GM18517 (cell line): ENCODE results near the gene SLC6A18.

Source experiments
- ATAC-seq: cut with Tn5 transposase; IDR thresholded peaks from one replicate; pipeline ENCODE4 v1.9.1; 2021; ENCODE audit warnings: mild to moderate bottlenecking, moderate library complexity; ENCODE audit not compliant: unreplicated experiment

SLC6A18 gene

DNA sequence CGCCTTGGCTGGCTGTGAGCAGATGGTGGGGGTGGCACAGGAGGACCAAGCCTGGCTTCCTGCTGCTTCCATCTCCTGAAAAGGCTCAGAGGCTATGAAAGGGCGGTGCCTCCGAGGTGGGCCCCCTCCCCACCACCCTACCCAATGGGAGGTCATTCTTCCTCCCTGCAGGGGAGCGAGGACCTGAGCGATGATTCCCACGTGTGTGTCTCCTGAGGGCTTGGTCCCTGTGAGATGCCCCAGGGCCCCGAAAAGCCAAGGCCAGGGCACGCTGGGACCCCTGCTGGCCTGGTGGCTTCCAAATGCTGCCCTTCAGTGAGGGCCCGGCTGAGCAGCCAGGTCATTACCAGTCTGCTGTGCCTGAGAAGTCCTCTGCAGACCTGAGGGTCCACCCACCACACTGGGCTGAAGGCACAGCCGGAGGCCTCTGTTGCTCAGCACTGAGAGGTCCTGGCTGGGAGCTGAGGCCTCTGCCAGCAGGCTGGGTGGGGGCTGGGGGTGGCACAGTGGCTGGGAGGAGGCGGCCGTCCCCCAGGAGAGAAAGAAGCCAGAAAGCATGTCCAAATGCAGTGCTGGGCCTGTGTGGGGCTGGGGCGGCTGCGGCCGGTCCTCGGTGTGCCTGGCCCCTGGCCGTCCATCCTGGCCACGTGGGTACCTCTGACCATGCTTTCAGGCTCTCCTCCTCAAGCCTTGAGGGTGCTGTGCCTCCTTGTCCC, 37.8 kb upstream of the SLC6A18 start:
- no peak for ATAC-seq

DNA sequence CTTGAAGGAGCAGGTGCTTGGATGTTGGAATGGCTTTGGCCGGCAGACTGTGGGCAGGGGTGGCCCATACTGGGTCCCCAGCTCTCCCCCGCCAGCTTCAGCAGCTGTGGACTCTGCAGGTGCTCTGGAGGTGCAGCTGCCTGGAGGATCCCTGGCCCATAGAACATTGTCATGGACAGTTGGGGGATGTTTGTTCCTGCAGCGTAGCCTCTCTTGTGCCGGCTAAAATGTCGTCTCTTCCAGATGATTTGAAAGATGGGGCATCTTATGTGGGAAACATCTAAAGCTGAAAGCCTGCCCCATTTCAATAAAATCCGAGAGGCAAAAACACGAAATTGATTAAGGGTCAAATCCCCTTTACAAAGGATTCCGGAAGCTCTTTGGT, 37.2 kb upstream of the SLC6A18 start:
- no peak for ATAC-seq

DNA sequence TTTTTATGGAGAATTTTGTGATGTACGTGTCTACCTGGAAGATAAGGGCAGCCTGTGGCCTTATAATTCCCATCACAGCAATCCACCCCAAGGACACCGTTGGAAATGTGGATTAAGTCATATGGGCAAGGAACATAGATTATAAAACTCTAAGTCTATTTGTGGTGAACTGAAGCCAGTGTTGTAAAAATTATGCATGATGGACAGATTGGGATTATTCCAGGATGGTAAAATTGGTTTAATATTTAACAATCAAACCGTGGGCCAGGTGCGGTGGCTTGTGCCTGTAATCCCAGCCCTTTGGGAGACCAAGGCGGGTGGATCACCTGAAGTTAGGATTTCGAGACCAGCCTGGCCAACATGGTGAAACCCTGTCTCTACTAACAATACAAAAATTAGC, 36.7 kb upstream of the SLC6A18 start:
- no peak for ATAC-seq

DNA sequence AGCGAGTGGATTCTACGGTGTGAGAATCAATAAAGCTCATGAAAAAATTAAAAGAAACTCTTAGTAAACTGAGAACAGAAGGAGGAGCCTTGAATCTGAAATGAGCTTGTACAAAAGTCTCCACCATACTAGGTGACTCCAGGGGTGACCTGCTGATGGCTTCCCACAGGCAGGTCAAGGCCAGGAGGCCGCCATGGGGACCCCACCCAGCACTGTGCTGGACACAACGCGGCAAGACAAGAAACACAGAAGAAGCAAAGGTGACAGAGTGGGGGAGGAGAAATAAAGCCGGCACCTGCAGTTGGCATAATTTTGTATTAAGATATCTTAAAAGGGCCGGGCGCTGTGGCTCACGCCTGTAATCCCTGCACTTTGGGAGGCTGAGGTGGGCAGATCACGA, 35.9 kb upstream of the SLC6A18 start:
- no peak for ATAC-seq

DNA sequence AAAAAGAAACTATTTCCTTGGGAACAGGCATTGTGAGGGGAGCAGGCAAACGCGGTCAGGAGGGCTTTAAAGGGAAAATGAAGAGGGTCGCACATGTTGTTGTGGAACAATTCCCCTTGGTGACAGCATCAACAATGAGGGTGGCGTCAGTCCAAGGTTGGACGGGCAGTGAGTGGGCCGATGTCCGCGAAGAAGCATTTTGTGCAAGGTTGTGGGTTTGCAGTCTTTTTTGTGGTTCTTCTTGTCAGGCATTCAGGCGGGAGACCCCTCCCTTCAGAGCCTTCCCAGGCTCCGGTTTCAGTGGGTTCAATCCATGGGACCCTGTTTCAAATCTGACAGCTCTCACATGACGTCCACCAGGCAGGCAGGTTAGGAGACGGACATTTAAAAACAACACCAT, 34.9 kb upstream of the SLC6A18 start:
- ATAC-seq, result no peak

DNA sequence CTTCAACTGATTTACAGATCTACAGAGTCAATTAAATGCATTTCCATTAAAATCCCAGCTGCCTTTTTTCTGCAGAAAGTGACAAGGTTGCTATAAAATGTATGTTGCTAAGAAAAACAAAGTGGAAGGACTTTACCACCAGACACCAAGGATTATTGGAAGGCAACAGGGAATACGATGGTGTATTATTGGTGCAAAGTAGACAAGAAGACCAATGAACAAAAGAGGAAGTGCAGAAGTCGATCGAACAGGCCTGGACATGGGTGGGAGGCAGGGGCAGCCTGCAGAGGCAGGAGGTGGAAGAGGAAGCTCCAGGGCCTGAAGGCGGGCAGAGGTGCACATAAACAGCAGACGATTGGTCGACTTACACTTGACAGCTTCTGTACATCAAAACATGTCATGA, 34.3 kb upstream of the SLC6A18 start:
- no peak for ATAC-seq

DNA sequence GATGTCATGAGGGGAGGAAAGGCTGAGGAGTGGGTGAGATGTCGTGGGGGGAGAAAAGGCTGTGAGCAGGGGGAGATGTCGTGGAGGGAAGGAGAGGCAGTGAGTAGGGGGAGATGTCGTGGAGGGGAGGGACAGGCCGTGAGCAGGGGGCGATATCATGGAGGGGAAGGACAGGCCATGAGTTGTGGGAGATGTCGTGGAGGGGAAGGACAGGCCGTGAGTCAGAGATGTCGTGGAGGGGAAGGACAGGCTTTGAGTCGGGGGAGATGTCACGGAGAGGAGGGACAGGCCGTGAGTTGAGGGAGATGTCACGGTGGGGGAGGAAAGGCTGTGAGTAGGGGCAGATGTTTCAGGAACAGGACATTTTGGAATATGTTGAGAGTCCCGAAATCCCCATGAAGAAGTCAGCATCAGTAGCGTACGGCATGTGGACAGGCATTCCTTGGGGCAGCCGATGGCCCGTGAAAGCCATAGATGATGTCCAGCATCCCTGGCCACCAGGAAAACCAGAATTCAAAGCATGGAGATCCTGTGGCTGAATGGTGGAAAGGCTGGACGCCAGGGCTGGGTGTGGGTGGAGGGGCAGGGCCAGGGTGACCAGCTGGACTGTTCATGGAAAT, 32.1 kb upstream of the SLC6A18 start:
- no peak for ATAC-seq

DNA sequence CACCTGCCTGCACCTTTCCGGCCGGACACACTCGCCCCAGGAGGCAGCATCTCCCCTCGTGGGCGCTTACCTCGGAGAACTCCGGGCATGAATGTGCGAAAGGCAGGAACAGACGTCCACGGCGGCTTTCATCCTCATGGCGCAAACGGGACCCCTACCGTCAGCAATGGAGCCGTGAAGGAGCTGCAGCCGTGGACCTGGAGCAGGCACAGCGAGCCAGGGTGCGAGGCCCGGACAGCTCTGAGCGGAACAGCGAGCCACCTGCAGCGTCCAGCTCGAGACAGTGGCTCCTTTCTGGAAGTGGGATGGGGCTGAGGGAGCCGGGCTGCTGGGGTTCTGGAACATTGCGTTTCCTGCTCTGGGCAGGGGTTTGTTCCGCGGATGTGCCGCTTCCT, 31.6 kb upstream of the SLC6A18 start:
- ATAC-seq, result no peak

DNA sequence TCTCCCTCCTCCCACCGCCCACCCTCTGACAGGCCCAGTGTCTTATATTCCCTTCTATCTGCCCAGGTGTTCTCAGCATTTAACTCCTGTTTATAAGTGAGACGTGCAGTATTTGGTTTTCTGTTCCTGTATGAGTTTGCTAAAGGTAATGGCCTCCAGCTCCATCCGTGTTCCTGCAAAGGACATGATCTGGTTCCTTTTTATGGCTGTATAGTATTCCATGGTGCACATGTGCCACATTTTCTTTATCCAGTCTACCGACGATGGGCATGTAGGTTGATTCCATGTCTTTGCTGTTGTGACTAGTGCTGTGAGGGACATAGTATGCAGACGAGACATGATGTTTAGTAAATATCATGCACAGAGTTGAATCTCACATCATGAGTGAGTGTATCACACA, 30.8 kb upstream of the SLC6A18 start:
- ATAC-seq, result no peak

DNA sequence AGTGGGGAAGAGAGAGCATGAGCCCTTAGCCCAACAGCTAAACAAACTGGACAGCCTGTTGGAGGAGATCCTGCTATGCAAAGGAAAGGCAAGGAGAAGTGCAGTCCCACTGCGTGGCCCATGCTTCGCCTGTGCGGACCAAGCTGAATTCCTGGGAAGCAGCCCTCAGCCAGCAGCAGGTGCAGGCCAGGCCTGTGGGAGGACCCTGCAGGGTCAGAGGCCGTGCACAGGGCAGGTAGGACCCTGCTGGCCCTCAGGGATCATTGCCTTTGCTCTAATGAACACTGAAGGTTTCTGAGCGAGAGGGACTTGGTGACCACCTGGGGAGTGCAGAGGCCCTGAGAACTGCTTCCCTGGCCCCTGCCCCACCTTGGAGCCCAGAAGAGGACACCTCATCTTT, 29.7 kb upstream of the SLC6A18 start:
- no peak for ATAC-seq

DNA sequence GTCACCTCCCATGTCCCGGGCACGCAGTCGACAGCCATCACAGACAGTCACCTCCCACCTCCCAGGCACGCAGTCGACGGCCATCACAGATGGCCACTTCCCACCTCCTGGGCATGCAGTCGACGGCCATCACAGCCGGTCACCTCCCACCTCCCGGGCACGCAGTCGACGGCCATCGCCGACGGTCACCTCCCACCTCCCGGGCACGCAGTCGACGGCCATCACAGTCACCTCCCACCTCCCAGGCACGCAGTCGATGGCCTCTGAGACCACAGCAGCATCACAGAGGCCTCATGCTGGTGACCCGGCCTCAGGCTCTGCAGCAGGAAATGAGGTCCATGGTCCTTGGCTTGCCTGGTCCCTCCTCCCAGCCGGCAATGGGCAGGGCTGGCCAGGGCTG, 29.3 kb upstream of the SLC6A18 start:
- no peak for ATAC-seq

DNA sequence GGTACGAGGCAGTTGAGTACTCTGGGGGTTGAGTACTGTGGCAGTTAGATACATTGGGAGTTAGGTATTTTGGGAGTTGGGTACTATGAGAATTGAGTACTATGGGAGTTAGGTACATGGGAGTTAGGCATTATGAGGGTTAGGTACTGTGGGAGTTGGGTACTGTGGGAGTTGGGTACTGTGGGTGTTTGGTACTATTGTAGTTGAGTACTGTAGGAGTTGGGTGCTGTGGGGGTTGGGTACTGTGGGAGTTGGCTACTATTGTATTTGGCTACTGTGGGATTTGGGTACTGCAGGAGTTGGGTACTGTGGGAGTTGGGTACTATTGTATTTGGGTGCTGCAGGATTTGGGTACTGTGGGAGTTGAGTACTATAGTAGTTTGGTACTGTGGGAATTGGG, 28.6 kb upstream of the SLC6A18 start:
- ATAC-seq, result no peak

DNA sequence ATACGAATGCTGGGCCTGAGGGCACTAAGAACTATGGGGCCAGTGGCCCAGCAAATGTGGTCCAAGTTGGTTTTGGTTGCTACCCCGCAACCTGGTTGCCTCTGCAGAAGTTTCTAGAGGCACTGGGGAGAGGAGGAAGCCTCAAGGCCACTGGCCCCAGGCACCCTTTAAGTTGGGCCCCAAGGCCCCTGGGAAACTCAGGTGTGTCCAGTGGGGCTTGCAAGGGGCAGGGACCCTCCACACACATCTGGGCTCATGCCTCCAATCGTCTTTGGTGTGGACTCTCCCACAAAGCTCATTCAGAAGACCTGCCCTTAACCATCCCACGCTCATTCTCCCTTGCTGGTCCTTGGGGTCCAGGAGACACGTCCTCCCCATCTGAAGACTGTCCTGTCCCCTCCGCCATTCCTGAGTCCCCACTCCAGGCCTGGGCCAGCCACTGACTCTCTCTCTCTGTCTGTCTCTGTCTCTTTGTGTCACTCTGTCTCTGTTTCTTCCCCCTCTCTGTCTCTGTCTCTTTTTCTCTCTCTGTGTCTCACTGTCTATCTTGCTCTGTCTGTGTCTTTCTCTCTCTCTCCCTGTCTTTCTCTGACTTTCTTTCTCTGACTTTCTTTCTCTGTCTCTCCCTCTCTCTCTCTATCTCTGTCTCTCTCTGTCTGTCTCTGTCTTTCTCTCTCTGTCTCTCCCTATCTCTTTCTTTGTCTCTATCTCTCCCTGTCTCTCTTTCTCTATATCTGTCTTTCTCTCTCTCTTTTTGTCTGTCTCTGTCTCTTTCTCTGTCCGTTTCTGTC, 27.1 kb upstream of the SLC6A18 start:
- no peak for ATAC-seq

DNA sequence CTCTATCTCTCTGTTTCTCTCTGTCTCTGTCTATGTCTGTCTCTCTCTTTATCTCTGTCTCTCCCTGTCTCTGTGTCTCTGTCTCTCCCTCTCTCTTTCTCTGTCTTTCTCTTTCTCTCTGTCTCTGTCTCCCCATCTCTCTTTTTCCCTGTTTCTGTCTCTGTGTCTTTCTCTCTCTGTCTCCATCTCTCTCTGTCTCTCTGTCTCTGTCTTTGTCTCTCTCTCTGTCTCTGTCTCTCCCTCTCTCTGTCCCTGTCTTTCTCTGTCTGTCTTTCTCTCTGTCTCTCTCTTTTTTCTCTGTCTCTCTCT, 25.9 kb upstream of the SLC6A18 start:
- no peak for ATAC-seq

DNA sequence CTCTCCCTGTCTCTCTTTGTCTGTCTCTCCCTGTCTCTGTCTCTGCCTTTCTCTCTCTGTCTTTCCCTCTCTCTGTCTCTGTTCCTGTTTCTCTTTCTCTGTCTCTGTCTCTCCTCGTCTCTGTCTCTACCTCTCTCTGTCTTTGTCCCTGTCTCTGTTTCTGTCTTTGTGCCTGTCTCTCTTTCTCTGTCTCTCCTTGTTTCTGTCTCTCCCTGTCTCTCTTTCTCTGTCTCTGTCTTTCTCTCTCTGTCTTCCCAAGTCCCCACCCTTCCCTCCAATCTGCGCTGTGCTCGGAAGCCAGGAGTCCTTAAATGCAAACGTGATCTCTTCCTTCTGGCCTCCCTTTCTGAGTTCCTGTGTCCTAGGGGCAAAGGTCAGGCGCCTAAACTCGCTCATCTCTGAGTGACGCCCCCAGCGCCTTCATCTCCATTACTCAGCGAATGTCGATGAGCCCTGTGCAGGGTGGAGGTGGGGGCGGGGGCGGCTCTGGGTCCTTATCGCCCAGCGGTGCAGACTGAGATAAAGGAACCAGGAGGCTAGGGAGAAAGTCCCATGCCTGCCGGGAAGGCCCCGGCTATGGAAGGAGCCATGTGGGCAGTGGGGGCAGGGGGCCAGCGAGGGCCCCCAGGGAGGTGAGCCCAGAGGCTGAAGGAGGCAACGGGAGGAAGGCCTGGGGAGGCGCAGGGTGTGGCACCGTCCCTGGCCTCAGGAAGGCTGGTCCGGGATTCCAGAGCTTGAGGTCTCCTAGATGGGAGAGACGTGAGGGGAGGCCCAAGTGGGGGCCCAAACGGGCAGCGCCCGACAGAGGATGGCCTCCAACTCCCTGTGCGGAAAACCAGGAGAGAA, 25.3 kb upstream of the SLC6A18 start:
- ATAC-seq, result no peak

DNA sequence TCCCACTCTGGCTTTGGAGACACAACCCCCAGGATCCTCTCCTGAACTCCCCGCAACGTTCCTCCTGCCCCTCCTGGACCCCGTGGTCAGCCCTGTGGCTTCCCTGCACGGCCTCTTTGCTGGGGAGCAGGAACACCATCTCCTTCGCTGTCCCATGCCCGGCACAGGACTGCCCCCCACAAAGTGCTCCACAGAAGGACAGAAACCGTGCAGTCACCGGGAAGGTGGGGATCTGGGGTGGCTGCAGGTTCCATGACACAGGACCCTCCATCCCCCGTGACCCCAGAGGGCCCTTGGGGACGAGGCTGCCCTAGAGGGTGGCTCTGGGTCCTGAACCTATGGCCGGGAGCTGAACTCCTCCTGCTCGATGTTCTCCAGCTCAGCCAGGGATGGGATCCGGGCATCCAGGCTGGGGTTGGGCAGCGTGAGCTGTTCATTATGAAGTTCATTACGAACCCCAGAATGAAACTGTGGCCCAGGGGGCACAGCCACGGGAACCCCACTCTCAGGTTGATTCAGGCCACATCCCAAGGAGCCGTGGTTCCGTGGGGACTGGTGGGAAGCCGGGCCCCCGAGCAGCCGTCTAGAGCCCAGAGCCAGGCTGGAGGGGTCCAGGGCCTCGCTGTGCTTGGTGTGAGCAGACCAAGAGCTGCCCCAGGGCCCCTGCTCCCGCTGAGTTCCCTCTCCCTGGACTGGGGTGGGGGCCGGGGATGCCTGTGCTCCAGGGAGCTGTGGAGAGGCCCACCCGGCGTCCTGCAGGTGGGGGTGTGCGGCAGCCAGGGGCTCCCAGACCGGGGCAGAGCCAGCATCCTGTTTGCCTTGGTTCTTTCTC, 24.5 kb upstream of the SLC6A18 start:
- ATAC-seq, result no peak

DNA sequence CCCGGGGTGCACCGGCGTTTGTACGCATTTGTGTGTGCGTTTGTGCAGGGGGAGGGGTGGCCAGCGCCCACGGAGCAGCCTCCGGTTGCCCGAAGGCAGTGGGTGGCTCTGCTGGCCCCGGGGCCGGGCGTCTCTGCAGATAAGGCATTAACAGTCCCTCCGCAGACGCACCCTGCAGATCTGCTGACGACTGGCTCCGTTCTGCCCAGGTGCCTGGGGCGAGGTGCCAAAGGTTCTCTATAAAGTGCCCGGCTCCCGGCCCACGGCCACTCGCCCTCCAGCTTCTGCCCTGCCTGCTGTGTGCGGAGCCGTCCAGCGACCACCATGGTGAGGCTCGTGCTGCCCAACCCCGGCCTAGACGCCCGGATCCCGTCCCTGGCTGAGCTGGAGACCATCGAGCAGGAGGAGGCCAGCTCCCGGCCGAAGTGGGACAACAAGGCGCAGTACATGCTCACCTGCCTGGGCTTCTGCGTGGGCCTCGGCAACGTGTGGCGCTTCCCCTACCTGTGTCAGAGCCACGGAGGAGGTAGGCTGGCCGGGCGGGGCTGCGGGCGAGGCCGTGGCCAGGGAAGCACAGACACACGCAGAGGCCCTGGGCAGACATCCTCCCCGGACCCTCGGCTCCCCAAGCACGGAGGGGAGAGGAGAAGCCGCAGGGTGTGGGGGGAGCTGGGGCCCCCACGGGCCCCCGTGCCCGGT, 23.7 kb upstream of the SLC6A18 start, which contains the start of gene SLC6A19:
Gene SLC6A19 (plus strand): TSS at position 269 of the 699 bp plus-strand sequence. CDS start 56 bp downstream, at position 325.
- no peak for ATAC-seq

DNA sequence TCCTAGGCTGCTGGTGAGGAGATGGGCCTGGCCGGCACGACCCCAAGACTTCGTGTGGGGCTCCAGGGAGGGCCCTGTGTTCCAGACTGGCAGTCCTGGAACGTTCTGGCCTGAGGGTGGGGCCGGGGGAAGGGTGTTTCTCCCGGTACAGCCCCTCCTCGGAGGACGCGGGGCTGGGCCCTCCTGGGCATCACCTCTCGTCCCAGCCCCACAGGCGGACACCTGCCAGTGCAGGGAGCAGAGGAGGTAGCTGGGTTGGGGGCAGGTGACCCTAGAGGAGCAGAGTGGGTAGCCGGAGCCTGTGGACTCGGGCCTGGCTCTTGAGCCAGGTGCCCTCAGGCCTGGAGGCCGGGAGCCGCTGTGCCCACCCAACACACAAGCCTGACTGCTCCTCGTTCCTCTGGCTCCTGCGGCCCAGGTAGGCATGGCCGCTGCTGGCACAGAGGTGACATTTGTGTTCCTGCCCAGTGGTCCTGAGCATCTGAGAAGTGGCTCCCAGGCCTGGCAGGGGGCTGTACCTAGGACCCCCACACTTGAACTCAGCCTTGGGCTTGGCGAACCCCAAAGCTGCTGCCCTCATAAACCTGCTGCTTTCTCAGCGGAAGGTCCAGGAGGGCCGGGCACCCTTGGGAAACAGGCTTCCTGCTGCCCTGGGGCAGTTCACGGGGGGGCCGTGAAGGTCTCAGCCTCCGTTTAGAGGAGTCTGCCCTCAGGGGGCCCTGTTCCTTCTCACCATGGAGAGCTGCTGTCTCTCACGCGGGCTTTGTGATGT, 23.0 kb upstream of the SLC6A18 start:
- no peak for ATAC-seq

DNA sequence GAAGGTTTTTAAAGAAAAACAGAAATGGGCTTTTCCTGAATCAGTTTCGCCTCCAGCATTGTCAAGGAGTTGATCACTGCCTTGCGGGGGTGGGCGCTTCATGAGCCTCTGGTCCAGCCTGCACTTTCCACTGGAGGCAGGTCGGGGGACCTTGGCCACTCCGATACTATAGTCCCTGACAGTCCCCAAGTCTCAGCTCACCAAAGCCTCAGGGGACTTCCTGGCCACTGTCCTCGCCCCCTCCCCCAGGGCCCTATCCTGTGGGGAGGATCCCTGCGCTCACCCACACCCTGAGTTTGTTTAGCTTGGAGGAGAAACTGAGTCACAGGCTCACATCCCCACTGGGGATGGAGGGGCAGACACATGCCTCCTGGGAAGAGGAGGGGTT, 22.4 kb upstream of the SLC6A18 start:
- ATAC-seq, result no peak
